Muscle layer of colon (tissue), 2 donors: ENCODE results near the gene SREBF2.

Source experiments
- H3K27ac ChIP-seq: one replicate; pipeline ENCODE4 v1.7.0; 2013; ENCODE audit warnings: low read depth, mild to moderate bottlenecking, low read length, moderate library complexity
- H3K27me3 ChIP-seq, 2 donors: one replicate each; pipeline ENCODE4 v1.7.0; 2013; ENCODE audit warnings: low read length in 2 of 2, mild to moderate bottlenecking in 2 of 2; ENCODE audit not compliant: insufficient read depth in 2 of 2, control insufficient read depth in 1 of 2
- H3K36me3 ChIP-seq: one replicate; pipeline ENCODE4 v1.7.0; 2013; ENCODE audit warnings: mild to moderate bottlenecking, low read length; ENCODE audit not compliant: insufficient read depth
- H3K4me1 ChIP-seq: one replicate; pipeline ENCODE4 v1.7.0; 2013; ENCODE audit warnings: mild to moderate bottlenecking, low read length; ENCODE audit not compliant: insufficient read depth
- H3K4me3 ChIP-seq, 2 donors: one replicate each; pipeline ENCODE4 v1.7.0; 2013; ENCODE audit warnings: low read length in 2 of 2, low read depth in 1 of 2, mild to moderate bottlenecking in 1 of 2, moderate library complexity in 1 of 2
- H3K9ac ChIP-seq: one replicate; pipeline ENCODE4 v1.7.0; 2013; ENCODE audit warnings: low read length
- H3K9me3 ChIP-seq: one replicate; pipeline ENCODE4 v1.7.0; 2013; ENCODE audit warnings: mild to moderate bottlenecking, low read length
- donor health status: abdominal sarcoma.
- donor health status: Adenocarcinoma of cecum.

The SREBF2 gene

DNA sequence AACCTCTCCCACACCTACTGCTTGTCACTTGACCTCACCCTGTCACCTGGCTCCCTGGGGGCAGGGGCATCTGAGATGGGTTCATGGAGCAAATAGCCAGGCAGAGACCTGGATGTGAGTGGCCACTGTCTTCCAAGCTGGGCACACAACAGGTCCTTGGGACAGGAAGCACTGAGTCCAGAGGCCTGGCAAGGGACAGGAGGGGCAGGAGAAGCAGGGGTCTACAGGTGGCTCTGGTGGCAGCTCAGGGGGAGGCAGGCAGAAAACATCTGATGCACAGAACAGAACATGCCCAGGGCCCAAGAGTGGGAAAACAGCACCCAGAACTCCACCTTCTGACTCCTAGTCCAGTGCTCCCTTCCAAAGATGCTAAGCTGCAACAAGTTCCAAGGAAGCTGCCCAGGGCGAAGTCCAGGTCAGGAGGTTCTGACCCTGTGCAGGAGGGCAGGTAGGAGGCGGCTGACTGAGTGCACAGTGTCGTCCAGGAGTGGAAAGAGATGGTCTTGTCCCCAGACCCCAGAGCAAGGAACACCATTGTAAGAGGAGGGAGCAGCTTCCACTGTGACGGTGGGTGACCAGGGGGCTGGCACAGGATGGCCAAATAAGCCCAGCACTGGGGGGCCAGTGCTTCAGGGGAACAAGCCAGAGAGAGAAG is 90.2 kb downstream of the SREBF2 start:
- peaks cover 9 to 52% of the 10 kb centered on the region in 2 donors for H3K27me3 ChIP-seq
- H3K36me3 ChIP-seq, result no peaks in the 10 kb centered on the region

DNA sequence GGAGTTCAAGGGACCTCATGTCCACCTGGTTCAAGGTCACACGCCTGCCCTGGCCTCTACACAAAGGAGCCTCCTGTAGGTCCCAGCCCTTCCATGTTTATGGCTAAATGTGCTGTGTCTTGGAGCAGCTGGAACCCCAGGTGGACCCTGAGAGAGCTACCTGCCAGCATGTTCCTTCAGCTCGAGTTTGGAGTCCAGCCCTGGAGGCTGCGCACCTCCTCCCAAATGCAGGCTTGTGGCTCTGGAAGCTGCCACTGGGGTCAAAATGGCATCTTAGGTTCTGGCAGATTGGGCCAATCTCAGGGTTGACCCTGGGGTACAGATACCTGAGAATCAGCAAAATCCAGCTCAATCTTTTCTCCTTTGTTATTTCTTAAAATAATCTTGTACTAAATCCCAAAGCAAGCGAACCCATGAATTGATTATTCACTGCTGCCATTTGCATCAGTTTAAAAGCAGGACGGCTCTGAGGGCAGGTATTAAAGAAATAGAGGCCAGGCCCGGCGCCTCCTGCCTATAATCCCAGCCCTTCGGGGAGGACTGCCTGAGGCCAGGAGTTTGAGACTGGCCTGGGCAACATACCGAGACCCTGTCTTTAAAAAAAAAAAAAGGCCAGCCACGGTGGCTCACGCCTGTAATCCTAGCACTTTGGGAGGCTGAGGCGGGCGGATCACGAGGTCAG is 90.8 kb downstream of the SREBF2 start:
- Histone ChIP-seq H3K27ac (no peak overlapping the region), H3K9me3 (no peaks in the 10 kb centered on the region), H3K36me3 (no peaks in the 10 kb centered on the region), H3K4me3 (no peak overlapping the region), H3K9ac (no peak overlapping the region), H3K27me3 (peaks cover 9 to 45% of the 10 kb centered on the region in 2 donors), H3K4me1 (peaks cover 9% of the 10 kb centered on the region)

More for the DNA sequence above, 90.2 kb downstream of the SREBF2 start:
- no peak overlapping the region for H3K27ac ChIP-seq
- H3K4me3 ChIP-seq, result no peak overlapping the region
- H3K4me1 ChIP-seq, result peaks cover 9% of the 10 kb centered on the region
- no peak overlapping the region for H3K9ac ChIP-seq
- no peaks in the 10 kb centered on the region for H3K9me3 ChIP-seq

DNA sequence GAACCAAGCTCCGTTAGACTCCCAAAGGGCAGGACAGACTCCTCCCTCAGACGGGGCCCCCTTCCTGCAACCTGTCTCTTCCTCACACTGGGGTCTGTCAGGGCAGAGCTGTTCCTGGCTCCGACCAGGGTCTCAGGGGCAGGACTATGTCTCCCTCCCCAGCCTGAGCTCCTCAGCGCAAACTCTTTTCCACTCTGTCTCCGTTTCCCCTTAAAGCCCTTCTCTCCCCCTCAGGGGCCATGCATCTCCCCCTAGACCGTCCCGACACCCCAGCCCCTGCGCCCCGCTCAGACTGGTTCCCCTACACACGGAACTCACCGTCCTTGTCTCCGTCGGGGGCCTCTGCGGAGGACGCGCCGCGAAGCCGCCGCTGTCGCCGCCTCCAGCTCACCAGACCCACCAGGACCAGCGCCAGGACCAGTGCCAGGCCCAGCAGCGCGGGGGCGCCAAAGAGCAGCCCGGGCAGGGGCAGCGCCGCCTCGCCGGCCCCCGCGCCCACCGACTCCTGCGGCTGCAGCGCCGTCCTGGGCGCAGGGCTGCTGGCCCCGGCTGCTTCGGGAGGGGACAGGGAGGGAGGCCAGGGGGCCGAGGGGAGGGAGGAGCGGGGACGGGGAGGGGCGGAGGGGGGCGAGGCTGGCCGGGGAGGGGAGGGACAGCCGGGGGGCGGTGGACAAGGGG is 93.0 kb downstream of the SREBF2 start:
- peaks cover 9 to 24% of the 10 kb centered on the region in 2 donors for H3K27me3 ChIP-seq
- no peak overlapping the region for H3K27ac ChIP-seq

DNA sequence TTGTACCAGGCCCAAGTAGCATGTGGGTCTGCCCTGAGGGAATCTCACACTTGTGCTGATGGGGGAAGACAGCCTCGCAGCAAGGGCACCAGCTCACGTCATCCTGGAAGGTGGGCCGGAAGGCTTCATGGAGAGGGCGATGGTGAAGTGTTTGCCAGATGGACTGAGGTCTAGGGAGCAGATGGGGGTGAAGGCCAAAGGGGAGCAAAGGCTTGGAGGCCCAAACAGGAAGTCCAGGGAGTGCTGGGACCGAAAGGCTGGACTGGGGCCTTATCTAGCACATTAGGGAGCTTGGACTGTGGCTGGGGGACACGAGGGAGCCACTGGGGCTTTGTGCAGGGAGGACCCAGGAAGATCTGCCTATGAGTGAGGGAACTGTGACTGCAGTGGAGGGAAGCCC is 94.9 kb downstream of the SREBF2 start:
- Histone ChIP-seq H3K36me3 (no peaks in the 10 kb centered on the region), H3K4me3 (no peak overlapping the region), H3K27me3 (peaks cover 9 to 24% of the 10 kb centered on the region in 2 donors), H3K9me3 (no peaks in the 10 kb centered on the region), H3K9ac (no peak overlapping the region), H3K4me1 (no peaks in the 10 kb centered on the region), H3K27ac (no peak overlapping the region)

More for the DNA sequence above, 93.0 kb downstream of the SREBF2 start:
- H3K36me3 ChIP-seq, result no peaks in the 10 kb centered on the region
- no peak overlapping the region for H3K4me3 ChIP-seq
- H3K9me3 ChIP-seq, result no peaks in the 10 kb centered on the region
- H3K9ac ChIP-seq, result no peak overlapping the region
- H3K4me1 ChIP-seq, result no peaks in the 10 kb centered on the region

DNA sequence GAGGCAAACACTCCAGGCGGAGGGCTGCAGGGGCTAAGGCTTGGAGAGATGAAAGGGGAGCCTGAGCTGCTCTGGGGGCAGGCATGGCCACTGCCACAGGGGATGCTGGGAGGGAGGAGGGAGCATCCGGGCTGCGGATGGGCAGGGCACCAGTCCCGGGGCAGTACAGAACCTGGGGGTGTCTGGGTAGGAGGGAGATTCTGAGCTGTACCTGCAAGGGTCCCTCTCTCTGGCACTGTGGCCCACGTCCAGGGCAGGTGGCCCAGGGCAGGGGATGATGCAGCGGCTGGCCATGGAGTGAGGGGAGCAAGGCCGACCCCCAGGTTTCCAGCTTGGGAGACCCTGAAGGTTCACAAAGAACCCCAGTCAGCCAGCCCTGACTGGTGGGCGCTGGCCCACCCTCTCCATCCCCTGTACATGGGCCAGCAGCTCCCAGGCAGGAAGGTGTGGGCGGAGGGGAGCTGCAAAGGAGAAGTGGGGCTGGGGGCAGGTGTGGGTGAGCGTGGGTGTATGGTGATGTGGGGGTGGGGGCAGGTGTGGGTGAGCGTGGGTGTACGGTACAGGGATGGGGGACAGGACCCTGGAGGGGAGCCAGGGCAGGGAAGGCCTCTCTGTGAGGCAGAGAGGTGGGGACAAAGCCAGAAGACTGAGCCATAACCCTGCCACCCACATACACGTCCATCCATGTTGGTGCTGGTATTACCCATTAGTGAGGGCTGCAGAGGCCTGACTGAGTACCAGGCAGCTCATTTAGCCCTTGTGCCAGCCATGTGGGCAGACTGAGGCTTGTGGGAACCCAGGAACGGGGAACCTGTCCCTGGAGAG is 95.9 kb downstream of the SREBF2 start:
- Histone ChIP-seq H3K9me3 (no peaks in the 10 kb centered on the region), H3K4me3 (no peak overlapping the region), H3K4me1 (no peaks in the 10 kb centered on the region), H3K9ac (no peak overlapping the region), H3K27me3 (peaks cover 9 to 24% of the 10 kb centered on the region in 2 donors), H3K27ac (no peak overlapping the region), H3K36me3 (no peaks in the 10 kb centered on the region)

DNA sequence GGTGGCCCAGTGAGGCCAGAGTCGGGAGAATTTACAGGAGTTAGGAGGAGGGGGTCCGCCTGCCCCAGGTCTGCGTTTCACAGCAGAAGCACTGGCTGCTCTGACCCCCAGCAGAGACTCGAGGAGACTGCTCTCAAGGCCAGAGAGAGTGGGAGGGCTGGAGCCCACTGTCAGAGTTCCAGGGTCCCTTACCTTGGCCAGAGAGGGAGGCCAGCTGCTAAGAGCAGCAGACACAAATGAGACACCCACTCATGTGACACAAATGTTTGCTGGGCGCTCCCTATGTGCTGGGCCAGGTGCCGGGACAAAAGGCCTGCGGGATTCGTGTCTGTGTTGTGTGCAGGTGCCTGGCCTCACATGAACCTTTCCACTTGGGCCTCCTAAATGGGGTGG is 96.5 kb downstream of the SREBF2 start:
- Histone ChIP-seq H3K27ac (no peak overlapping the region), H3K36me3 (no peaks in the 10 kb centered on the region), H3K9ac (no peak overlapping the region), H3K4me3 (no peak overlapping the region), H3K27me3 (peaks cover 9 to 24% of the 10 kb centered on the region in 2 donors), H3K9me3 (no peaks in the 10 kb centered on the region), H3K4me1 (no peaks in the 10 kb centered on the region)

DNA sequence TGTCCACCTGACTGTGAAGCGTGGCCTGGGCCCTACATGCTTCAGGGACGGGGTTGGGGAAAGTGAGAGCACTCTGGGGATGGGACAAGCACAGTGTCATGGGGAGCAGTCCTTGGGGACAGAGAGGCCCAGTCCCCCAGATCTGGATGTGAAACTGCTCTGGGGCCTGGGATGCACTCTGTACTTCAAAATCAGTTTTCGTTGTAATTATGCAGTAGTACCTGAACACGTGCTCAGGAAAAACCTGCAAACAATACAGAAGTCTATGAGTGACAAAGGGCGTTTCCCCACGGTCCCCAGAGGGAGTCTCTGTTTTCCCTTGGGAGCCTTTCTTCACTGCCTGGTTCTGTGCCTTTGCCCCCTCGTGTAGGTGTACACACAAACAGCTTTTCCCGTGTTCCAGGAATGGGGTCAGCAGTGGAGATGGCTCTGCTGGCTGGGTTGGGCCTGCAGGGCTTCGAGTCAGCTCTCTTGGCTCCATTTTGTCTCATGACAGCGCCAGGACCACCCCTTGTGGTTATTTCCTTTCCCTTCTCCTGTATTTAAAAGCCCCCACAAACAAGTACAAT is 98.9 kb downstream of the SREBF2 start:
- no peaks in the 10 kb centered on the region for H3K9me3 ChIP-seq
- H3K4me3 ChIP-seq, result no peak overlapping the region
- H3K4me1 ChIP-seq, result no peaks in the 10 kb centered on the region
- peaks cover 0 to 5% of the 10 kb centered on the region in 2 donors for H3K27me3 ChIP-seq
- no peak overlapping the region for H3K9ac ChIP-seq
- H3K27ac ChIP-seq, result no peak overlapping the region
- H3K36me3 ChIP-seq, result no peaks in the 10 kb centered on the region

DNA sequence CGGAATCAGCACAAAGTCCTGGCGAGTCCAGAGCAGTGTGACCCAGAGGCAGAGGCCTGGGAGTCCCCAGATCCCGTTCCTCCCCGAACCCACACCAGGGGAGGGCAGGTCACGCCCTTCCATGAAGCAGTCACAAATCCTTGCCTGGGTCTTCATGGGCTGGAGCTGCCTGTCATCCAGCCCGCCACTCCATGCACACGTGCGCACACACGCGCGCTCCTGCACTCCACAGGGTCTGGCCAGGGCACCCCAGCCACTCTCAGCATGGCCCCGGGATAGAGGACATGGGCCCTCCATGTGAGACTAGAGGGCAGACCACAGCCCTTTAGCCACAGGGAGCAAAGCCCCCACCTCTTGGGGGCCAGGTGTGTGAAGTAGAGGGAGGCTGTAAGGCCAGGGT is 99.4 kb downstream of the SREBF2 start:
- H3K4me3 ChIP-seq, result no peak overlapping the region
- no peak overlapping the region for H3K9ac ChIP-seq
- no peaks in the 10 kb centered on the region for H3K36me3 ChIP-seq
- no peaks in the 10 kb centered on the region for H3K27me3 ChIP-seq
- H3K9me3 ChIP-seq, result no peaks in the 10 kb centered on the region
- H3K27ac ChIP-seq, result no peak overlapping the region
- no peaks in the 10 kb centered on the region for H3K4me1 ChIP-seq

DNA sequence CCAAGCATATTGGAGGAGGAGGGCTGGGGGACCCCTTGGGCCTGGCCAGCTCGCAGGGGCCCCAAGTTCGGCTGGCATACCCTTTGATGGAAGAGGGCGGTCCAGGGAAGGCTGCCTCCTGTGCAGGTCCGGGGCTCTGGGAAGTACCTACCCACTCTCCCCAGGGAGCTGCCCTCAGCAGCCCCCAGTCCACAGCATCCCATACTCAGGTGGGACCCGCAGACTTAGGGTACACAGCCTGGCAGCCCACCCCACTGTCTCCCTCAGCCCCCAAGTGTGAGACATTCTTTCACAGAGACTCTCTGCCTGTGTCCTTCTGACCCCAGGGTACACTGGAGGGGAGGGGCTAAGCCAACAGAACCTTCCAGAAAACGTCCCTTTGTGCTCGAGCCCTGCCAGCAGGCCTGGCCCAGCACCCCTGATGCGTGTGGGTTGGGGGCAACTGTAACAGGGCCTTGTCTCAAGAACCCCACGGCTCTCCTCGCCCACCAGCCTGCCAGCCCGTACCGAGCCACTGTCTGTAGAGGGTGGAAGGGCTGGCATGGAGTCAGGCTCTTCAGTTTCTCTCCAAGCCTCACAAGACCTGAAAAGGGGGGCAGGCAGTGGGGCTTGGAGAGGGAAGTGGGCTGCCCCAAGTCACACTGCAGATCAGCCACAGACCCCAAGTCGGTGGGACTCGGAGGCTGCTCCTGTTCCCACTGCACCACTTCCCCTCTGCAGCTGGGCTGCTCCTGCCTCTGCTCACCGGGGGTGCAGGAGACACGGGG is 100.7 kb downstream of the SREBF2 start:
- H3K9ac ChIP-seq, result no peak overlapping the region
- H3K4me1 ChIP-seq, result peaks cover under 1% of the 10 kb centered on the region
- no peaks in the 10 kb centered on the region for H3K27me3 ChIP-seq
- H3K36me3 ChIP-seq, result no peaks in the 10 kb centered on the region
- H3K9me3 ChIP-seq, result no peaks in the 10 kb centered on the region
- no peak overlapping the region for H3K4me3 ChIP-seq
- H3K27ac ChIP-seq, result no peak overlapping the region

DNA sequence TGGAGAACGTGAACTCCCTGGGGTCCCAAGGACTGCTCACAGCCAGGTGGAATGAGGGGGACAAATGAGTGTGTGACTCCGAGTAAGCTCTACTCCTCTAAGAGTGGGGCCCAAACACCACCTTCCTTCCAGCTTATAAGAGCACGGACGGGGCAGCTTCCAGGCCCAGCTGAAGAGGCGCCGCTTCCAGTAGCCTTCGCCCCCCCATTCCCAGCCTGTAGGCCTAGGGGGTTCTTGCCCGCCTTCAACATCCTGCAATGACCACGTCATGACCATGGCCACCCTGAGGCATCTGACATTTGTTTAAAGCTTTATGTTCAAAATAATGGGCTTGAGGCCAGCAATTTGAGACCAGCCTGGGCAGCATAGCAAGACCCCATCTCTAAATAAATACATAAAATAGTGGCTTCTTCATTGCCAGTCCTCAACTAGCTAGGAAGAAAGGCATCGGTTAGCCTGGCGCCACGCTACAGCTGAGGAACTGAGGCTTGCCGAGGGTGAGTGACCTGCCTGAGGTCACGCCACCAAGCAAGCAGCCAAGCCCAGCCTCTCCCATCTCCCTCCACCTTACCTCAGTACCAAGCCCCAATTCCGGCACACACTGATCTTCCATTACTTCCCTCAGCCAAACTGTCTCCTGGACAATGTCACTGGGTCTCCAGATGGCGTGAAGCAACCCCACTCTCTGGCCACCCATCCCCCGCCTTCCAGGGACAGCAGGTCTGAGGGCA is 101.5 kb downstream of the SREBF2 start:
- H3K9ac ChIP-seq, result no peak overlapping the region
- no peak overlapping the region for H3K27ac ChIP-seq
- H3K36me3 ChIP-seq, result no peaks in the 10 kb centered on the region
- H3K9me3 ChIP-seq, result no peaks in the 10 kb centered on the region
- H3K27me3 ChIP-seq, result no peaks in the 10 kb centered on the region
- no peak overlapping the region for H3K4me3 ChIP-seq
- H3K4me1 ChIP-seq, result peaks cover 8% of the 10 kb centered on the region
